Brain microvascular endothelial cell (primary cell): ENCODE data around the gene ZNF445.

ENCODE experiments used
- DNase-seq: peaks from one replicate; pipeline ENCODE4 v3.0.0-alpha.2; 2020
- H3K27ac ChIP-seq: fragments of 250-450 bp; sonication (Bioruptor Pico); 2 replicates; pipeline ENCODE4 v1.5.1; 2020; ENCODE audit warnings: mild to moderate bottlenecking, moderate library complexity
- H3K27me3 ChIP-seq: fragments of 250-450 bp; sonication (Bioruptor Pico); replicated peaks from 2 replicates; pipeline ENCODE4 v1.5.1; 2020; ENCODE audit warnings: mild to moderate bottlenecking
- H3K36me3 ChIP-seq: fragments of 250-450 bp; sonication (Bioruptor Pico); replicated peaks from 2 replicates; pipeline ENCODE4 v1.5.1; 2020; ENCODE audit warnings: mild to moderate bottlenecking
- H3K4me3 ChIP-seq: 2 replicates; pipeline ENCODE4 v1.5.1; 2011; ENCODE audit warnings: low read depth, mild to moderate bottlenecking, control low read depth, low read length, moderate library complexity
- CTCF ChIP-seq: IDR thresholded peaks from 2 replicates; pipeline ENCODE4 v1.5.1; 2011; ENCODE audit warnings: low read depth, mild to moderate bottlenecking, moderate library complexity, low read length, control low read depth, inconsistent platforms; ENCODE audit errors: missing control alignments
- in situ Hi-C: cut with HindIII; loops from 2 replicates; pipeline ENCODE4 v1.10.0; 2017; ENCODE audit warnings: low sequenced_read_pairs, low pct_ligation_motif_present

The ZNF445 gene

GRCh38 chr3:44477312-44478030 is at the start of gene ZNF445:
Gene ZNF445 (minus strand): TSS chr3:44477670. CDS start chr3:44455549, 22,121 bp downstream.
- in situ Hi-C loops: no loop called here
- DNase-seq: peak; percentile 58
- peak within 1 kb of the TSS; percentile 64 for H3K27ac ChIP-seq

DNA sequence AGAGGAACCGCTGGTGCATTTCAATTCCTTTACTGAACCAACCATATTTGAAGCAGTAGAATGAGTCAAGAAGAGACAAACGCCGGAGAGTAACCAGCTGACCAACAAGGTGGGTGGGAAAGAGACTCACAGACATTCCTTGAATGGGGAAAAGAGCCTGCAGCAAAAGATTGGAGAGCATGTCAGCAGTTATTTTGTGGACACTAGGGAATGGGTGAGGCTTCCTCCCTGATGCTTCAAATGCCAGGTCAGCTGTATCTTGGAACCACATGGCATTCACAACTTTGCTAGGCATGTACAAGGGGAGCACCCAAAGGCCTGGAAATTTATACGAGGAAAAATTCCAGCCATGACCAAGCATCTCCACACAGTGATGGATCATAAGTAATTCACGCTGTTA is 47.6 kb upstream of the ZNF445 start:
- in situ Hi-C loops: no loop called here
- no peaks in the 10 kb centered on the region for H3K27me3 ChIP-seq
- no peaks in the 10 kb centered on the region for H3K36me3 ChIP-seq
- H3K4me3 ChIP-seq: no peak overlapping the region
- H3K27ac ChIP-seq: no peak overlapping the region
- no peak for DNase-seq
- TF ChIP-seq CTCF: no peak

More at GRCh38 chr3:44477312-44478030, at the start of gene ZNF445:
- peak within 1 kb of the TSS; percentile 67 for H3K4me3 ChIP-seq
- H3K36me3 ChIP-seq: no peaks in the 10 kb centered on the region
- no peaks in the 10 kb centered on the region for H3K27me3 ChIP-seq
- TF ChIP-seq CTCF: no peak

DNA sequence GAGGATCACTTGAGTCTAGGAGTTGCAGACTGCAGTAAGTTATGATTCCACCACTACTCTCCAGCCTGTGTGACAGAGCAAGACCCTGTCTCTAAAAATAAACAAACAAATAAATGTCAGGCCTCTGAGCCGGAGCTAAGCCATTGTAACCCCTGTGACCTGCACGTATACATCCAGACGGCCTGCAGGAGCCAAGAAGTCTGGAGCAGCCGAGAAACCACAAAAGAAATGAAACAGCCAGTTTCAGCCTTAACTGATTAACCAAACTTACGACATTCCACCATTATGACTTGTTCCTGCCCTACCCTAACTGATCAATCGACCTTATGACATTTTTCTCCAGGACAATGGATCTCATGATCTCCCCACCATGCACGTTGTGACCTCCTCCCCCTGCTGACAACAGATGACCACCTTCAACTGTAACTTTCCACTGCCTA is 45.0 kb upstream of the ZNF445 start:
- Histone ChIP-seq H3K4me3 (no peak overlapping the region), H3K27me3 (no peaks in the 10 kb centered on the region), H3K36me3 (no peaks in the 10 kb centered on the region), H3K27ac (no peak overlapping the region)
- TF ChIP-seq CTCF: no peak
- in situ Hi-C loops: no loop called here
- no peak for DNase-seq

DNA sequence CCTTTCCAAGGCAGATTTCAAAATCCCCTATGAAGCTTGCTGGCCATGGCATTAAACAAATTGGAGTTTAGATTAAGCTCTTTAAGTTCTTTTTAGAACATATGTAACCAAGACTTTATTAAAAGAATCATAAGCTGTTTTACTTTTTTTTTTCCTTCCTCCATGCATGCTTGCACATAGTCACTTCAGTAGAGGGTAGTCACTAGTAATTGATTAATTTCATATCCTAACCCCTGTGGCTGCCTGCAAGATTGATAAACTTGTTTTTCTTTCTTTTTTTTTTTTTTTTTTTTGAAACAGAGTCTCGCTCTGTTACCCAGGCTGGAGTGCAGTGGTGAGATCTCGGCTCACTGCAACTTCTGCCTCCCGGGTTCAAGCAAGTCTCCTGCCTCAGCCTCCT is 44.3 kb upstream of the ZNF445 start:
- Histone ChIP-seq H3K4me3 (no peak overlapping the region), H3K27me3 (no peaks in the 10 kb centered on the region), H3K36me3 (no peaks in the 10 kb centered on the region), H3K27ac (no peak overlapping the region)
- DNase-seq: no peak
- no peak for TF ChIP-seq CTCF
- in situ Hi-C loops: no loop called here

DNA sequence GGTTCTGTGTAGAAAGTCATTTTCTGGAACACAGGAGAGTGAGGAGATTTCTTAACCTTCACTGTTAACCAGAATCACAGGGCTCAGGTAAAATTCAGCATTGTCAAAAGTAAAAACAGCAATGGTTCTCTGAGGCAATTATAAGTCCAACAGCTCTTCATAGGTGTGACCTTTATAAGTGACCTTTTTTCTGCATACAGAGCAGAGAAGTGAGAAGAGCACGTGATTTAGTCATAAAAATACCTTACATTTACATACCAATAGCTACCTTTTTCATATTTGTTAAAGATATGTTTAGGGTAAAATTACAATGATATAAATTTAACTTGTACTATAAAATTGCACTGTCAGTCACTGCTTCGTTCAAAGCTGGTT is 41.3 kb upstream of the ZNF445 start:
- no peaks in the 10 kb centered on the region for H3K27me3 ChIP-seq
- in situ Hi-C loops: no loop called here
- H3K36me3 ChIP-seq: no peaks in the 10 kb centered on the region
- no peak for DNase-seq
- no peak for TF ChIP-seq CTCF
- no peak overlapping the region for H3K4me3 ChIP-seq
- H3K27ac ChIP-seq: no peak overlapping the region

GRCh38 chr3:44516230-44516629 is 38.8 kb upstream of the ZNF445 start:
- TF ChIP-seq CTCF: no peak
- in situ Hi-C loops: no loop called here
- Histone ChIP-seq H3K27me3 (no peaks in the 10 kb centered on the region), H3K36me3 (no peaks in the 10 kb centered on the region), H3K27ac (no peak overlapping the region), H3K4me3 (no peak overlapping the region)
- no peak for DNase-seq
